K562 (cell line): ENCODE data around the gene IGSF9. TPM values are rescaled to one million over a fixed set of nuclear protein-coding genes. Genes with fewer than 3 reads are reported as not detected.

ENCODE experiments used
- BRD4 ChIP-seq: fragments of 200-600 bp; sonication (generic); IDR thresholded peaks from 2 replicates; pipeline ENCODE4 v1.6.1; 2017; ENCODE audit warnings: inconsistent platforms
- CBFA2T3 ChIP-seq: fragments of 450-650 bp; IDR thresholded peaks from 2 replicates; pipeline ENCODE4 v1.6.1; 2017
- COPS2 ChIP-seq: fragments of 450-650 bp; conservative IDR thresholded peaks from 2 replicates; pipeline ENCODE4 v1.6.1; 2016; ENCODE audit warnings: mild to moderate bottlenecking, moderate library complexity
- DIDO1 ChIP-seq: fragments of 450-650 bp; IDR thresholded peaks from 2 replicates; pipeline ENCODE4 v1.6.1; 2016; ENCODE audit warnings: low read depth, missing biosample characterization, missing genetic modification characterization
- ELF1 ChIP-seq: fragments of 200-800 bp; sonication (Bioruptor generic); IDR thresholded peaks from 2 replicates; pipeline ENCODE4 v1.6.1; 2016; ENCODE audit warnings: missing genetic modification characterization, missing compliant biosample characterization
- FOXA3 ChIP-seq, 2 experiments: fragments of 450-650 bp in 1 of 2; sonication (generic) in 1 of 2; formaldehyde crosslinking; IDR thresholded peaks in 1 of 2; conservative IDR thresholded peaks in 1 of 2; 2 replicates each; pipeline versions ENCODE4 v1.4.0 to v1.8.0; 2020 to 2022; ENCODE audit warnings: mild to moderate bottlenecking in 2 of 2, missing genetic modification reagents in 1 of 2
- FOXP1 ChIP-seq: sonication (generic); formaldehyde crosslinking; IDR thresholded peaks from 2 replicates; pipeline ENCODE4 v1.8.0; 2022; ENCODE audit warnings: mild to moderate bottlenecking, missing genetic modification reagents
- HNRNPK ChIP-seq: fragments of 200-400 bp; formaldehyde crosslinking; IDR thresholded peaks from one replicate; pipeline ENCODE4 v1.6.1; 2018; ENCODE audit warnings: mild to moderate bottlenecking, low read depth, low read length; ENCODE audit not compliant: poor library complexity, severe bottlenecking
- KLF10 ChIP-seq: fragments of 250-450 bp; sonication (Bioruptor Pico); IDR thresholded peaks from 2 replicates; pipeline ENCODE4 v1.6.1; 2021; ENCODE audit warnings: matching md5 sums
- MAZ ChIP-seq, 2 experiments: fragments of 450-650 bp in 1 of 2; sonication (generic) in 1 of 2; formaldehyde crosslinking; IDR thresholded peaks in 1 of 2; conservative IDR thresholded peaks in 1 of 2; 2 replicates each; pipeline versions ENCODE4 v1.4.0 to v1.5.0; 2020; ENCODE audit warnings: mild to moderate bottlenecking in 1 of 2, missing genetic modification reagents in 1 of 2
- PTRF ChIP-seq: fragments of 450-650 bp; IDR thresholded peaks from 2 replicates; pipeline ENCODE4 v1.6.1; 2016; ENCODE audit warnings: mild to moderate bottlenecking, missing genetic modification characterization, missing compliant biosample characterization
- TCF3 ChIP-seq: sonication (generic); formaldehyde crosslinking; IDR thresholded peaks from 2 replicates; pipeline ENCODE4 v1.4.0; 2020; ENCODE audit warnings: mild to moderate bottlenecking, missing genetic modification reagents
- XRCC3 ChIP-seq: fragments of 450-650 bp; IDR thresholded peaks from 2 replicates; pipeline ENCODE4 v1.6.1; 2017; ENCODE audit warnings: mild to moderate bottlenecking, moderate library complexity
- polyA plus RNA-seq, 8 experiments: library from polyadenylated mRNA; depleted of rRNA in 4 of 8; stranded (reverse) in 5 of 8; unstranded in 3 of 8; fragments of >200 nt; fragmentation: Nextera tagmentation in 2 of 8; fragmentation: Illumina TruSeq in 1 of 8; extraction: Ambion mirVana in 2 of 8; extraction: Trizol in 1 of 8; gene quantifications; 2 replicates each; pipeline versions ENCODE4 v1.2.1 to v1.2.3, GENCODE V29; 2011 to 2014; ENCODE audit warnings: inconsistent platforms in 1 of 8, missing spikeins in 1 of 8
- total RNA-seq, 7 experiments: library from RNA; depleted of rRNA in 6 of 7; stranded (reverse); fragments of >200 nt in 6 of 7; fragmentation: Illumina TruSeq in 2 of 7; extraction: Trizol in 2 of 7; gene quantifications; 2 replicates each; pipeline versions ENCODE4 v1.2.1 to v1.2.3, GENCODE V29; 2011 to 2021; ENCODE audit warnings: low replicate concordance in 1 of 7
- TF ChIP-seq, protein P1 (sequence below): fragments of 450-650 bp; IDR thresholded peaks from 2 replicates; pipeline ENCODE4 v1.6.1; 2016; ENCODE audit warnings: low read depth, mild to moderate bottlenecking, moderate library complexity
- TF ChIP-seq, protein P2 (sequence below): fragments of 200-400 bp; formaldehyde crosslinking; IDR thresholded peaks from 2 replicates; pipeline ENCODE4 v1.6.1; 2017; ENCODE audit warnings: mild to moderate bottlenecking, low read depth, low read length, moderate library complexity
- TF ChIP-seq, protein P3 (sequence below), 2 experiments: fragments of 450-650 bp; IDR thresholded peaks; 2 replicates each; pipeline ENCODE4 v1.6.1; 2018; ENCODE audit warnings: mild to moderate bottlenecking in 2 of 2, low read depth in 1 of 2; ENCODE audit not compliant: partially characterized antibody in 2 of 2
- TF ChIP-seq, protein P4 (sequence below): IDR thresholded peaks from 2 replicates; pipeline ENCODE4 v1.6.1; 2011; ENCODE audit warnings: borderline replicate concordance, low read depth, mild to moderate bottlenecking, moderate library complexity, low read length; ENCODE audit not compliant: insufficient read depth, poor library complexity, severe bottlenecking

Gene IGSF9
- total and polyA plus RNA-seq, 9 of the 15 experiments (the other 6 are each of a cell fraction or from before 2014, with no cell fraction given): 0.03 to 0.29 (median 0.07) TPM; not detected in 1

DNA sequence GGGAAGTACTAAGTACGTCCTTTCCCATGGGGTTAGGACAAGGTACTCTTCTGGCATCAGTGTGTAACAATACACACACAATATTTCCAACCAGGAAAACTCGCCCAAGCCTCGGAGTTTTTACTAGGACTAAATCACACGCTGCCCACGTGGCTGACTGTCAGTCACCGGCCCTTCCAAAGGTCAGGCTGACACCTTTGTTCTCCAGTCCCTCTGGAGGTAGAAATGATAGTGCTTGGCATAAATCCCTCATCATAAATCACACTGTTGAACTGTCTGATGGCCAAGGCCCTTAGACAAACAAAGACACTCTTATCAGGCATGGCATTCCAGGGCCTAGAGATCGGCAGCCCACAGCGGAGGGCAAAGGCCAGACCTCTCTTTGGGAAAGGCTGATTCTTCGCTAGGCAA is 25.5 kb upstream of the IGSF9 start (continued):
- TF ChIP-seq, protein P1, sequence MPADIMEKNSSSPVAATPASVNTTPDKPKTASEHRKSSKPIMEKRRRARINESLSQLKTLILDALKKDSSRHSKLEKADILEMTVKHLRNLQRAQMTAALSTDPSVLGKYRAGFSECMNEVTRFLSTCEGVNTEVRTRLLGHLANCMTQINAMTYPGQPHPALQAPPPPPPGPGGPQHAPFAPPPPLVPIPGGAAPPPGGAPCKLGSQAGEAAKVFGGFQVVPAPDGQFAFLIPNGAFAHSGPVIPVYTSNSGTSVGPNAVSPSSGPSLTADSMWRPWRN: no peak
- TF ChIP-seq FOXA3 (CRISPR knock-in tag; conservative IDR thresholded peaks at IDR 0.05 in 1 of 2, IDR thresholded peaks at IDR 0.05 in 1 of 2) (peak in 1 of 2 experiments; percentile 79; a peak in 2 of 4 replicates), ELF1 (tag) (no peak), PTRF (tag) (no peak), COPS2 (no peak), FOXP1 (CRISPR knock-in tag) (no peak), CBFA2T3 (peak; percentile 63; the same call in 1 of the 2 replicates), TCF3 (peak; percentile 58; the same call in 1 of the 2 replicates), BRD4 (no peak), XRCC3 (no peak), DIDO1 (tag) (no peak), HNRNPK (no peak), KLF10 (CRISPR knock-in tag) (no peak), MAZ (CRISPR knock-in tag; conservative IDR thresholded peaks at IDR 0.05 in 1 of 2, IDR thresholded peaks at IDR 0.05 in 1 of 2) (no peak)
- TF ChIP-seq, protein P2, sequence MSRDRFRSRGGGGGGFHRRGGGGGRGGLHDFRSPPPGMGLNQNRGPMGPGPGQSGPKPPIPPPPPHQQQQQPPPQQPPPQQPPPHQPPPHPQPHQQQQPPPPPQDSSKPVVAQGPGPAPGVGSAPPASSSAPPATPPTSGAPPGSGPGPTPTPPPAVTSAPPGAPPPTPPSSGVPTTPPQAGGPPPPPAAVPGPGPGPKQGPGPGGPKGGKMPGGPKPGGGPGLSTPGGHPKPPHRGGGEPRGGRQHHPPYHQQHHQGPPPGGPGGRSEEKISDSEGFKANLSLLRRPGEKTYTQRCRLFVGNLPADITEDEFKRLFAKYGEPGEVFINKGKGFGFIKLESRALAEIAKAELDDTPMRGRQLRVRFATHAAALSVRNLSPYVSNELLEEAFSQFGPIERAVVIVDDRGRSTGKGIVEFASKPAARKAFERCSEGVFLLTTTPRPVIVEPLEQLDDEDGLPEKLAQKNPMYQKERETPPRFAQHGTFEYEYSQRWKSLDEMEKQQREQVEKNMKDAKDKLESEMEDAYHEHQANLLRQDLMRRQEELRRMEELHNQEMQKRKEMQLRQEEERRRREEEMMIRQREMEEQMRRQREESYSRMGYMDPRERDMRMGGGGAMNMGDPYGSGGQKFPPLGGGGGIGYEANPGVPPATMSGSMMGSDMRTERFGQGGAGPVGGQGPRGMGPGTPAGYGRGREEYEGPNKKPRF: no peak
- TF ChIP-seq, protein P3, sequence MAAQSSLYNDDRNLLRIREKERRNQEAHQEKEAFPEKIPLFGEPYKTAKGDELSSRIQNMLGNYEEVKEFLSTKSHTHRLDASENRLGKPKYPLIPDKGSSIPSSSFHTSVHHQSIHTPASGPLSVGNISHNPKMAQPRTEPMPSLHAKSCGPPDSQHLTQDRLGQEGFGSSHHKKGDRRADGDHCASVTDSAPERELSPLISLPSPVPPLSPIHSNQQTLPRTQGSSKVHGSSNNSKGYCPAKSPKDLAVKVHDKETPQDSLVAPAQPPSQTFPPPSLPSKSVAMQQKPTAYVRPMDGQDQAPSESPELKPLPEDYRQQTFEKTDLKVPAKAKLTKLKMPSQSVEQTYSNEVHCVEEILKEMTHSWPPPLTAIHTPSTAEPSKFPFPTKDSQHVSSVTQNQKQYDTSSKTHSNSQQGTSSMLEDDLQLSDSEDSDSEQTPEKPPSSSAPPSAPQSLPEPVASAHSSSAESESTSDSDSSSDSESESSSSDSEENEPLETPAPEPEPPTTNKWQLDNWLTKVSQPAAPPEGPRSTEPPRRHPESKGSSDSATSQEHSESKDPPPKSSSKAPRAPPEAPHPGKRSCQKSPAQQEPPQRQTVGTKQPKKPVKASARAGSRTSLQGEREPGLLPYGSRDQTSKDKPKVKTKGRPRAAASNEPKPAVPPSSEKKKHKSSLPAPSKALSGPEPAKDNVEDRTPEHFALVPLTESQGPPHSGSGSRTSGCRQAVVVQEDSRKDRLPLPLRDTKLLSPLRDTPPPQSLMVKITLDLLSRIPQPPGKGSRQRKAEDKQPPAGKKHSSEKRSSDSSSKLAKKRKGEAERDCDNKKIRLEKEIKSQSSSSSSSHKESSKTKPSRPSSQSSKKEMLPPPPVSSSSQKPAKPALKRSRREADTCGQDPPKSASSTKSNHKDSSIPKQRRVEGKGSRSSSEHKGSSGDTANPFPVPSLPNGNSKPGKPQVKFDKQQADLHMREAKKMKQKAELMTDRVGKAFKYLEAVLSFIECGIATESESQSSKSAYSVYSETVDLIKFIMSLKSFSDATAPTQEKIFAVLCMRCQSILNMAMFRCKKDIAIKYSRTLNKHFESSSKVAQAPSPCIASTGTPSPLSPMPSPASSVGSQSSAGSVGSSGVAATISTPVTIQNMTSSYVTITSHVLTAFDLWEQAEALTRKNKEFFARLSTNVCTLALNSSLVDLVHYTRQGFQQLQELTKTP (IDR thresholded peaks at IDR 0.05; ENCODE audit: low read depth in 1 of 2, partially characterized antibody in 2 of 2): no peak
- TF ChIP-seq, protein P4, sequence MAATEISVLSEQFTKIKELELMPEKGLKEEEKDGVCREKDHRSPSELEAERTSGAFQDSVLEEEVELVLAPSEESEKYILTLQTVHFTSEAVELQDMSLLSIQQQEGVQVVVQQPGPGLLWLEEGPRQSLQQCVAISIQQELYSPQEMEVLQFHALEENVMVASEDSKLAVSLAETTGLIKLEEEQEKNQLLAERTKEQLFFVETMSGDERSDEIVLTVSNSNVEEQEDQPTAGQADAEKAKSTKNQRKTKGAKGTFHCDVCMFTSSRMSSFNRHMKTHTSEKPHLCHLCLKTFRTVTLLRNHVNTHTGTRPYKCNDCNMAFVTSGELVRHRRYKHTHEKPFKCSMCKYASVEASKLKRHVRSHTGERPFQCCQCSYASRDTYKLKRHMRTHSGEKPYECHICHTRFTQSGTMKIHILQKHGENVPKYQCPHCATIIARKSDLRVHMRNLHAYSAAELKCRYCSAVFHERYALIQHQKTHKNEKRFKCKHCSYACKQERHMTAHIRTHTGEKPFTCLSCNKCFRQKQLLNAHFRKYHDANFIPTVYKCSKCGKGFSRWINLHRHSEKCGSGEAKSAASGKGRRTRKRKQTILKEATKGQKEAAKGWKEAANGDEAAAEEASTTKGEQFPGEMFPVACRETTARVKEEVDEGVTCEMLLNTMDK: no peak
